Iris pigment epithelial cell (primary cell): ENCODE results near the gene B9D1.
A peak's percentile ranks its signal among the peaks of the same experiment; 100 is the strongest.
"Not testable (repeated sequence)": the region's sequence is repeated elsewhere in the genome, so short reads cannot be mapped to it uniquely, and the experiment has no call there.

ENCODE experiments used
- DNase-seq: peaks from one replicate; pipeline ENCODE4 v3.0.0-alpha.2; 2011; ENCODE audit warnings: low read depth

The B9D1 gene

DNA sequence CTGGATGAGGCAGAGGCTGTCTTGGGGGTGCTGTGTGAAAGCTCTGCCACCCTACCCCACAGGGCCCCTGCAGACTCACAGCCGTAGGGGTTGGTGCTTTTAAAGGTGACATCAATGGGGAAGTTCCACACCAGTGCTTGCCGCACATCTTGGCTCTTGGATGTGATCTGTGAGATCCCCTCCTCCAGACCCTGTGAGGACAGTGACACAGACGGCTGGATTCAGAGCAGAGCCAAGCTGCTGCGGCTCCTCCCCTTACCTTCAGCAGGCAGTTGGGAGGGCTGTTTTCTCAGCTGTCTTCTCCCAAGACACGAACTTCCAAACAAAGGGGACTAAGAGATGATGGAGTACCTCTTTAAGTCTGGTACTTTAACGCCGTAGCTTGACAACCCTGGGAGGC lies 4.8 kb downstream of the B9D1 start:
- no peak for DNase-seq

DNA sequence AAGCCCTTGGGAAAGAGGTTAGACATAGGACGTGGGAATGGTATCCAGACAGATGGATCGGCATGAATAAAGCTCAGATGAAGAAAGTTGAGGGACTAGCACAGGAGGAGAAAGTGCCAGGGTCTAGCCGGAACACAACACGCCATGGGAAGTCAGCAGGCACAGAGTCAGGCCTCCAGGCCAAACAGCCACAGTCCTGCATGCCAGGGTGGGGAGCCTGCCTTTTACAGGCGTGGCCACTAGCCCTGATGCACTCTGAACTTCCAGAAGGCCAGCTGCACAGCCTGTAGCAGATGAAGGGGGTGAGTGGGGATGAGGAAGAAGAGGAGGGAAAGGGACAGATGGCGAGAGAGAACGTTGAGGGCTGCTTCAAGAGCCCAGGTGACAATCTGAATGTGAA lies 5.2 kb downstream of the B9D1 start:
- DNase-seq: no peak

DNA sequence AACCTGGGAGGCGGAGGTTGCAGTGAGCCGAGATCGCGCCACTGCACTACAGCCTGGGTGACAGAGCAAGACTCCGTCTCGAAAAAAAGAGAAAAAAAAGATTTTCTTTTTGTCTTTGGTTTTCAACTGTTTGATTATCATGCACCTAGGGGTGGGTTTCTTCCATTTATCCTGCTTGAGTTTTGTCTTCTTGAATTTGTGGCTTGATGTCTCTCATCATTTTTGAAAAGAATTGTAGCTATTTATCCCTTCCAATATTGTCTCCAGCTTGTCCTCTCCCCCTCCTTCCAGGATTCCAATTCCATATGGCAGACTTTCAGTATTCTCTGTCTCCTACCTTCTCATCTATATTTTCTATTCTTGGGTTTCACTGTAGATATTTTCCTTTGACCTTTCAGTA lies 7.8 kb downstream of the B9D1 start:
- no peak for DNase-seq

DNA sequence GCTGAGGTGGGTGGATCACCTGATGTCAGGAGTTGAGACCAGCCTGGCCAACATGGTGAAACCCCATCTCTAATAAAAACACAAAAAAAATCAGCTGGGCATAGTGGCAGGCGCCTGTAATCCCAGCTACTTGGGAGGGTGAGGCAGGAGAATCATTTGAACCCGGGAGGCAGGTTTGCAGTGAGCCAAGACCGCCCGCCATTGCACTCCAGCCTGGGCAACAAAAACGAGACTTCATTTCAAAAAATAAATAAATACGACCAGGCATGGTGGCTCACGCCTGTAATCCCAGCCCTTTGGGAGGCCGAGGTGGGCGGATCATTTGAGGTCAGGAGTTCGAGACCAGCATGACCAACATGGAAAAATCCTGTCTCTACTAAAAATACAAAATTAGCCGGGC lies 9.1 kb downstream of the B9D1 start:
- DNase-seq: not testable (repeated sequence)

DNA sequence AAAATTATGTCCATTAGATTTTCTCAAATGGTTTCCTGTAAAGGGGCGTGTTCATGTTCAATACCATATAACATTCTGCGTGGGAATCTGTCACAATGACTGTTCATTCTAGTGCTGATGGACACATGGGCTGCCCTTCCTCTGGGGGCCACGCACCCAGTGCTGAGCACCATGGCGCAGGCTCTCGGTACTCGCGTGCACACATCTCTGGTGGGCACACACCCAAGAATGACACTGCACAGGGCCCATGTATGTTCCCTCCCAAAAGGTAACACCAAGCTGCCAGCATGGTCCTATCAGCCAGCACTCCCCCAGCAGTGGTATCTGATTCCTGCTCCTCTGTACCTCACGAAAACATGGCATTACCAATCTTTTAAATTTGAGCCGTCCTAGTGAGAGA lies 13.7 kb downstream of the B9D1 start:
- DNase-seq: no peak

DNA sequence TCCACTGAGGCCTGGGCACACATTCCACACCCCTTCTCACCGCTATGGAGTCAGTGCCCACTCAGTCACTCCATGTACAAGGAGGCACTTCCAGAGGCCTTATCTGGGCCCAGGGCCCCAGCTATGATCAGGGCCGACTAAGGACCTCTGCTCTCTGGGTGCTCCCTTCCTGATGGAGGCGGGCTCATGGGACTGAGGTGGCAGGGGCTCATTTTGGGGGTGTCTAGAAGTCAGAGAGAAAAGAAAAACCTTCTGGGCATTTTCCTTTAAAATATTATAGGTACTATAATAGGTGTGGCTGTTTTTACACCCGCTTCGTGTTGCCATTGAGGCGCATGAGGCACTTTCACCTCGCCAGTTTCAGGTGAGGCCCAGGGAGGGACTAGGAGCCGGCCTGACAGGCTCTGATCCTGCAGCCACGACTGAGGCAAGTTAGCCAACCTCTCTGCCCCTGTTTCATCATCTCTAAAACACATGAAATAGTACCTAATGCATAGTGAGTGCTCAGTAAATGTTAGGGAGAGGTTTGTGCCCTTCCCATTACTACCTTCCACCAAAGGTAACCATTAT lies 14.4 kb downstream of the B9D1 start:
- no peak for DNase-seq

DNA sequence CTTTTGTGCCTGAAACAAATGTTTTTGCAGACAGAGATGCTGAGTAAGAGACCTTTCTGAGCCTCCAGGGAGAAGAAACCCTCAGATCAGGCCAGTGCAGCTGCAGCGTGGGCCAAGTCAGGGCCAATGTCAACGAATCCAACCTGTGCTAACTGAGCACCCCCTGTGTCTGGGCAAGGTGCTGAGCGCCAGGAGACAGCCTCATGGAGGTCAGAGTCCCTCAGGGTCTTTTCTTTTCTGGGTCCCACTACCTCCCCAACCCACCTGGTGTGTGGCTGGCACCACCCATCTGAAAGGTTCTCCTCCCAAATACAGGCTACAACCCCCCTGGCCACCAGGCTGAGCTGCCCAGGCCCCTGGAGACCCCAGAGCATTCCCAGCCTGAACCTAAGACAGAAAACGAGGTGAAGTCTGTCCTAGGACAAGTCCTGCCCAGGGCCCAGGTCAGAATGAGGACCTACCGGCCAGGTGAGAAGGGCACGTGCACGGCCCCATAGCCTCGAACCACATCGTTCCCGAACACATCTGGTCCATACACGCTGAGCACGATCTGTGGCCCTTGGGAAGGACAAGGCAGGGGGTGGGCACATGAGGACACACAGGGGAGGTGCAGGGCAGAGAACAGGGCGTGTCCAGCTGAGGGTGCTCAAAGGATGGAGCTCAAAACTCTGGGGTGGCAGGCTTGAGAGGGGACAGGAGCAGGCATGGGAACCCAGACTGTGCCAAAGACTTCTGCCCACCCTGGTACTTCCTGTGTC lies 15.0 kb downstream of the B9D1 start:
- DNase-seq: no peak

DNA sequence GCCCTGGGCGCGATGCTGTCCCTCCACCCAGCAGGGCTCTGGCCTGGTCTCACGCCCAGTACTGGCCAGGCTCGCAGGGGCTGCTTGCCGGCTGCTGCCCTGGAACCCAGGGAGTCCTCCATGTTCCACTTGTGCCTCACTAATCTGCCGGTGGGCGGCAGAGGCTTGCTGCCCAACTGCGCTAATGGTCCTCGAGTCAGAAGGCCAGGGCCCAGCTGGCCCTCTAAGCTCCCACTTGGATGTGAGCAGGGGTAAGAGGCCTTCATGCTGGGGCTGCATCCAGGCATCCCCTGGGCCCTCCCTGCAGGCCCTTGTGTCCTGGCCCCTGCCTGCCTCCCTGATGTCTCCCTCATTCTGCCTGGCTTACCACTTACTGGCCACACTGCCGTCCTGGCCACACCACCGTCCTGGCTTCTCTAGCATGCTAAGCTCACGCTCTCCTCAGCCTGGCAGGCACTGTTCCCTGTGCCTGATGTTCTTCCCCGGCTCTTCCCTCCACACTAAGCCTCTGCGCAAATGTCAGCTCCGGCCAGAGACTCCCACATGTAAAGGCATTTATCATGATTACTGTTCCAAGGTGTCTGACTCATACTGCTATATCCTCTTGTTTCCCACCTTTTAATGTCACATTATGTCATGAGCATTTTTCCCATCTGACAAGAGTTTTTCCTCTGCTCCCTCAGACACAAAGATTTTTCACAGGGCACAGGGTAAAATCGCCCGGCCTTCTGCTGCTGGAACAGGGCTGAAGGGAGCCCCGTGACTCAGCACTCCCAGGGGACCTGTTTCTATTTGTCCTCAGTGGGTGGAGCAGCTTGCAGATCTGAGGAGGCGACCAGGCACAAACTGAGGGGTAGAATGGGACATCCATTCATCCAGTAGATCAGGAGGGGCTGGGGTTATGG lies 15.9 kb downstream of the B9D1 start:
- peak; percentile 84 for DNase-seq

DNA sequence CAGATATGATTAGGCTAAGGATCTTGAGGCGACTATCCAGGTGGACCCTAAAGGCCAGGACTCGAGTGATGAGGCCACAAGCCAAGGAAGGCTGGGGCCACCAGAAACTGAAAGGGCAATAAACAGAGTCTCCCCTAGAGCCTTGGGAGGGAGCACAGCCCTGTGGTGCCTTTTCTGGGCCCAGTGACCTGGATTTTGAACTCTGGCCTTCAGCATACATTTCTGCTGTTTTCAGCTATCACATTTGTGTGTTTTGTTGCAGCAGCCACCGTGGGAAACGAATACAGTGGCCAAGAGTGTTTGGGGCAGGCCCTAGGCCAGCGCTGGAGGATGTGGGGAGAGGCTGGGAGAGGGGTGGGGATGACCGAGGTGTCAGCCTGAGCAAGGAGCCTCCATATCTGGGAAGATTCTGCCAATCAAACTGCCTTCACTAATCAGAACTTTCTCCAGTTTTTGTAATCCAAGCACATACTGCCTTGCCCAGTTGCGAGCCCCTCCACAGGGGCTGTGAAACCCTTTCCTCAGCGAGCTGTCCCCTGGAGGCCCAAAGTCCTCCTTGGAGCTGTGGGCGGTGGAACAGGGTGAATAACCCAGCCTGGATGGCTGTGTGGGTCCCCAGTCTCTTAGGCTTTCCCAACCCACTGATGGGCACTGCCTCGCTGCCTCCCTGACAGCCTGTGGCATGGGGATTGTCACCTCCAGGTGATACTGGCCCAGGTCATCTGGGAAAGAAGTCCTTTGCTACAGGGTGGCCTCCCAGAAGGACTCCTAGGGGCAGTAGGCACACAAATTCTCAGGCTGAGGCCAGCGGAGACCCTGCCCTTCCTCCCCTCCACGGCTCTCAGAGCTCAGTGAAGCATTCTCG lies 16.8 kb downstream of the B9D1 start:
- DNase-seq: no peak

DNA sequence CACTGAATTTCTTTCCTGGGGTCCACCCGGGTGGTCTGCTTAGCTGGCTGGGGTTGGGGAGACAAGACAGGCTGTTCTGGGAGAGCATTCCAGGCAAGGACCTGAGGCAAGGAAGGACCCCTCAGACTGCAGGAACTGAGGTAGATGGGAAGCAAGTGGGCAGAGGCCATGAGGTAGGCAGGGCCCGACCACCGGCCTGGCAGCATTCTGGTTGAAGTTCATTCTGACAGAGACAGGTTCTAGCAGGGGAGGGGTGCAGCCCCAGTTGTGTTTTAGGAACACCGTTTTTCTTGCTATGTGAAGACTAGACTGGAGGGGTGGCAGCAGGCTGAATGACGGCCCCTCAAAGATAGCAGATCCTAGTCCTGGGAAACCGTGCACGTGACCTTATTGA lies 17.5 kb downstream of the B9D1 start:
- no peak for DNase-seq

DNA sequence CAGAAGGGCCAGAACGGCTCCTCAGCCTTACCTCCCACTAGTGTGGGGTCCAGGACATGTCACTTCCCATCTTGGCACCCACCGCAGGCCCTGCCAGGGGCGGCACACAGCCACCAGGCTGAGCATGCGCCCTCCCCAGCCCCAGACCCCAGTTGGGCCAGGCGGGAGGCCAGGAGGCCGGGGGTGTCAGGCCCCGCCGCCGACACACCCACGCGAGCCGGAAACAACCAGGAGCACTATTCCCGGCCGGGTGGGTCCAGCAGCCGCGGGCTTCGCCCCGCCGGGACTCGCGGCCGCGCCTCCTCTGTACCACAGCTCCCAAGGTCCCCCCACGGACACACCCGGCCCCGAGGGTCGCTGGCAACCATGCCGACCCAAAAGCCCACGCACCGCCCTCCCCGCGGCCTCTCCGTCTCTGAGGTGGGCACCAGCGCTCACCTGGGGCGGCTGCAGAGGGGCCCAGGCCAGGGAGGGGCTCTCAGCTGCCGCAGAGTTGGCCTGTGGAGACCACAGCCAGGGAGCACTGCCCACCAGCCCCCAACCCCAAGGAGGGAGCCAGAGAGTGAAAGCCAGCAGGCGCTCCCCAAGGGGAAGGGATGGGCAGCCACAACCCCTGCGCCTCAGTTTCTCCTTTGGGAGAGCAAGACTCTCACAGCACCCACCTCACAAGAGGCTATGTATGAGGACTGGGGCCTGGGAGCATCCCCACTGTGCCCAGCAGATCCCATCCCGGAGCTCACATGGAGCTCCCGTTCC lies 18.0 kb downstream of the B9D1 start:
- DNase-seq: no peak

DNA sequence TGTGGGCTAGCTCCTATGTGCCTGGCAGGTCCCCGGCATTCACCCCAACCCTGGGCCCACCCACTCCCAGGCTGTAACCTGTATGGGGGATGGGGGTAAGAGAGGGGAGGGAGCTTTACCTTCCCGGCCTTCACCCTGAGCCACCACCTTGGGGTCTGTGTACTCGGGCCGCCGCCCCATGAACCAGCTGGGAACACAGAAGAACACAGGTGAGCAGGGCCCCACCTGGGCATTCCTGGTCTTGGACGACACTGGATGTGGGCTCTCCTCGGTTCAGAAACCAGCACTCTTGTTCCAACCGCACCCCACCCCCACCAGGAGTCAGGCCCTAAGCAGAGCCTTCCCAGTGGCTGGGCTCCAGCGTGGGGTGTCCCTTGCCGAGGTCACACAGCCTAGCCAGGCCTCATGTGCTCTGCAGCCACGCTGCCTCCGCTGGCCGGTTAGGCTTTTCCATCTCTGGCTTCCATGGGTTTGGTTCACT lies 18.8 kb downstream of the B9D1 start:
- DNase-seq: no peak

DNA sequence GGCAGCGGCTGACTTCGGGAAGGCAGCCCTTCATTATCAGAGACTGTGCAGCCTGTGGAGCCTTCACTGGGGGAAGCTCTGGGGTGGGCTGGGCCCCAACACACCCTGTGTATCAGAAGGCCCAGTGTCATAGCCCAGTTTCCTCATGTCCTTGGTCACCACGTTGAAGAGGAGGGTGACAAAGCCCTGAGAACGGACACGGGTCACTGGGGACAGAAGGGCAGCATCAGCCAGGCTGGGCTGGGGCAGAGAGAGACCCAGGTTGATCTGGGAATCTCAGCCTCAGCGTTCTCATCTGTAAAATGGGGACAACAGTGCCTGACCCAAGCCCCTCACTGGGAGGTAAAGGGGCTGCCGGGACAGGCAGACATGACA lies 19.3 kb downstream of the B9D1 start:
- DNase-seq: no peak

DNA sequence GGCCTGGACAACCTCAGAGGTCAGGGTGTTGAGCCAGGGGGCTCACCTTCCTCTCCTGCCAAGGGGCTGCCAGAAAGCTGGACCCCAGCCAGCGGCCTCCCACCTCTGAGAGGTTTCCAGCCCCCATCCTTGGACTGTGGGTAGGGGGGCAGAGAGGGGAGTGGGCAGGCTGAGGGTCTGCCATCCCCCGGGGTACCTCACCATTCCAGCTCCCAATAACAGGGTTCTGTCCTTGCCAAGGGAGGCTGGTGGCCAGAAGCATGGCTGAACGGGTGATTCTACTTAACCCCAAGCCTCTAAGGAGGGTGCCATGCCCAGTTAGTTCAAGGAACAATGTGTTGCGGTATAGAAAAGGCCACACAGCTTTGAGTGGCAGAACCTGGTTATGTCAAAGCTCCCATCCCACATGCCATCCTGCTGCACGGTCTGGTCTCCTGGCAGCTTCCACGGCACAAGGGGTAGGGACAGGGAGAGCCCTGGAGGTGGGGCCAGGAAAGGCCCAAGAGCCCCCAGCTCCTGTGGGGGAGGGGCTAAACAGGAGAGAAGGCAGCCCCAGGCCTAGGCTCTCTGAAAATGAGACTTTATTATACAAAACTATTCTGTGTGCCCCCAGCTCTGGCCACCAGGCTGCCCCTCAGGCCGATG lies 19.8 kb downstream of the B9D1 start:
- DNase-seq: no peak

DNA sequence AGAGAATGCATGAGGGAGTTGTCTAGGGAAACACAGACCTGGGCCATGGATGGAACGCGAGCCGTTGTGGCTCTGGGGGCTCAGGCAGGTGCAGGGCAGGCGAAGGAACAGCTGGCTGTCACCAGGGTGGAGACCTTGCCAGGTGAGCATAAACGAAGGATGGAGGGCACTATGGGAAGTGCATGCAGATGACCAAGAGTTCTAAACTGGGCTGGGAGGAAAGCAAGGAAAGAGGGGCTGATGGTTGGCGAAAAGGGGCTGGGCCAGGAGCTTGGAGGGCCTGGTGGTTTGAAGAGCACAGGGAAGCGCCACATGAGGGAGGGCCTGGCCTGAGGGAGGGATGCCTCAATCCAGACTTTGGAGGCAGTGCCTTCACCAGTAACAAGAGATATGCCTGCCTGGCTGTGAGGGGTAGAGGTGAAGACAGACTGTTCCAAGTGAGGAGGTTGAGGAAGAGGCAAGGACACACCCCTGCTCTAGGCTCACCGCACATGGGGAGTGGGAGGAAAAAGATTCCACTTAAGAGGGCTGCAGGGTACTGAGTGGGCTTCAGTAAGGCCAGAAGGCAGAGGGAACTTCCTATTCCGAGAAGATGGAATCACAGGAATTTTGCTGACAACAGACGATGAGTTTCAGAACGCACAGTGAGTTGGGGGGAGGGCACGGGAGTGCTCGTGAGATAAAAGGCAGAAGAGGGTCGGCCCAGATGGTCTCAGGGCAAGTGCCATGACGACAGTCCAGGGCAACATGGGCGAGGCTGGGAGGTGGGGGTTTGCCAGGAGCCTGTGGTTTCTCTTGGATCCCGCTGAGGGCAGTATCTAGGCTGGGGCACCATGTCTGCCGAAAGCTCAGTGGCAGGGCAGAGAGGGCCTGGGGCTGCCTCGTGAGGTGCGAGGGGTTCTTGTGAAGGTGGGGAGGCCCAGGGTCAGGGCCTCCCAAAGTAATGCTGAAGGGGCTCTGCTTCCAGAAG lies 20.6 kb downstream of the B9D1 start:
- no peak for DNase-seq

DNA sequence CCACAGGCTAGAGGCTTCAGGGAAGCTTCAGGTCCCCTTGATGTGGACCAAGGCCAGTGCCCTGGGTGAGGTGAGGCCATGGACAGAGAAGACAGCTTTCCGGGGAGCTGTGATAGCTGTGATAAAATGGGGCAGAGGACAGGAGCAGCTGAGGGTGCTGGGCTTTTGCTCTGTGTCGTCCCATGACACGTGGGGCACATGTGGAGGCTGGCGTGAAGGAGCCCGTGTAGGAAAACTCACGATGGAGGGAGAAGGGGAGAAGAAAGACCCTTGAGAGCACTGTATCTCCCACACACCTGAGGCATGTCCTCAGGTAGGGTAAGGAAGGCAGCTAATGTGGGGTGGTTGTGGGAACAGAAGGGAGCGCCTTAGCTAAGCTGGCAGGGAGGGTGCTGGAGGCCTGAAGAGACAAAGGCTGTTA lies 21.3 kb downstream of the B9D1 start:
- no peak for DNase-seq

DNA sequence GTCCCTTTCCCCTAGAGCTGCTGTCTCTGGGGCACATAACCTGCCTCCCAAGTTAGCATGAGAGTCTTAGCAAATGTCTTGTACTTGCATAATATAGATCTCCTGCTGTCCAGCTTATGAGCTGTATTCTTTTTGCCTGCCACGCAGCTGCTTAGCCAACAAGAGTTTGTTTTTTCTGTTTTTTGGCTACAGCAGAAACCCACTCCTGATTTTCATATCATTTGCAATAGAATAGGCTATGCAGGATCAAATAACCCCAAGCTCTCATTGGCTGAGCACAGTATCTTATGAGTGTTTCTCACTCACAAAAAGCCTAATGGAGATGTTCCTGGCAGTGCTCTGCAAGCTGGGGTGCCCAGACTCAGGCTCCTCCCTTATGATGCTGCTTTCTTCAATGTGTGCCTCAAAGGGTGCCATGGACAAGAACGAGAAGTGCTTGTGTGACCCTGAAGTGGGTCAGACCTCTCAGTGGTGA lies 23.1 kb downstream of the B9D1 start:
- DNase-seq: peak; percentile 39

DNA sequence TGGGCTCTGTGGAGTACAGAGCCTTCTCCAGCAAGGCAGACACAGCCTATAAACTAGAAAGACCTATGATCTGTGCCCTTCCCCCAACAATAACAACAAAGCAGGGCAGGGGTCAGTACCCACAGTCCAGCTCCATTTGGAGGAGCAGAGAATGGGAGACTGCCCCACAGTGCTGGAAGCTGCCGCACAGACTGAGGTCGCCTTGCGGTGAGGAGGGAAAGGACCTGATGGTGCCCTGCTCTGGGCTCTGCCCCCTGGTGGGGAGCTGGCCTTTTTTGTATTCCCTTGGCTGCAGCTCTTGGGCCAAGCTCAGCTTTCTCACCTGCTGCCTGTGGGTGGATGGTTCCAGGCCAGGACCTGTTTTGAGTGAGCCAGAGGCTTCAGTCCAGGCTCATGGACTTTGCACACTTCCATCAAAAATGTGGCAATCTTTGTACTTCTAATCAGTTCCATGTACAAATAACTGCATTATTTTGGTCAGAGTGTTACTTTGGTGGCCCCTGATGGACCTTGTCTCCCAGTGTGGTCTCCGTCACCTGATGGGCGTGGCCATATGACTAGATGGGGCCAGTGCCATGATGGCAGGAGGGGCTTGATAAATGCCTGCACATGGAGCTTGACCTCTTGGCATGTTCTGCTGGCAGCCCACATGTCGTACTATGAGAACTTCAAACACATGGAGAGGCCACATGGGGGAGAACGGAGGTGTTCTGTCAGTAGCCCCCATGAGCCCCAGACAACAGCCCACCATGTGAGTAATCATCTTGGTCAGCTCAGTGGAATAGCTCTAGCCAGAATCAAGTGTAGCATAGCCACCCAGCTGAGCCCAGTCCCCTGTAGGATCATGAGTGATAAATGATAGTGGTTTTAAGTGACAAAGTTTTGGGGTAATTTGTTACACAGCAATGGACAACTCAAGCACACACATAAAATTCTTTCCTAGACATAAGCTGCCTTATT lies 24.2 kb downstream of the B9D1 start:
- peak; percentile 26 for DNase-seq
